ENCODE measurements around the gene PLCD3.
A peak's percentile ranks its signal among the peaks of the same experiment; 100 is the strongest.

Gene PLCD3

GRCh38 chr17:45168991-45169752, 36.9 kb upstream of the PLCD3 start:
- Histone ChIP-seq H3K27me3 (replicated peaks; ENCODE audit: control insufficient read depth, insufficient read depth, low read length, poor library complexity, severe bottlenecking) (no peaks in the 10 kb centered on the region), H3K36me3 (ENCODE audit: control insufficient read depth, insufficient read depth, low read length) (no peaks in the 10 kb centered on the region), H3K4me1 (ENCODE audit: control insufficient read depth, insufficient read depth, low read length, poor library complexity, severe bottlenecking) (peaks cover 16% of the 10 kb centered on the region), H3K9me3 (ENCODE audit: control insufficient read depth, low read length) (no peaks in the 10 kb centered on the region), H3K4me3 (ENCODE audit: insufficient read depth, low read depth, low read length, poor library complexity, severe bottlenecking) (no peak overlapping the region), H3K27ac (ENCODE audit: insufficient read depth, low read length, poor library complexity, severe bottlenecking) (no peak overlapping the region)
- DNase-seq: no peak

GRCh38 chr17:45164734-45165269, 32.5 kb upstream of the PLCD3 start:
- no peak overlapping the region for H3K4me3 ChIP-seq (ENCODE audit: insufficient read depth, low read depth, low read length, poor library complexity, severe bottlenecking)
- peaks cover 8% of the 10 kb centered on the region for H3K4me1 ChIP-seq (ENCODE audit: control insufficient read depth, insufficient read depth, low read length, poor library complexity, severe bottlenecking)
- H3K27me3 ChIP-seq (replicated peaks; ENCODE audit: control insufficient read depth, insufficient read depth, low read length, poor library complexity, severe bottlenecking): no peaks in the 10 kb centered on the region
- H3K9me3 ChIP-seq (ENCODE audit: control insufficient read depth, low read length): no peaks in the 10 kb centered on the region
- H3K27ac ChIP-seq (ENCODE audit: insufficient read depth, low read length, poor library complexity, severe bottlenecking): no peak overlapping the region
- peaks cover 3% of the 10 kb centered on the region for H3K36me3 ChIP-seq (ENCODE audit: control insufficient read depth, insufficient read depth, low read length)
- DNase-seq: no peak

GRCh38 chr17:45162025-45162687, 29.8 kb upstream of the PLCD3 start:
- peaks cover 8% of the 10 kb centered on the region for H3K4me1 ChIP-seq (ENCODE audit: control insufficient read depth, insufficient read depth, low read length, poor library complexity, severe bottlenecking)
- H3K27ac ChIP-seq (ENCODE audit: insufficient read depth, low read length, poor library complexity, severe bottlenecking): peak overlapping the region; percentile 5
- no peak overlapping the region for H3K4me3 ChIP-seq (ENCODE audit: insufficient read depth, low read depth, low read length, poor library complexity, severe bottlenecking)
- H3K9me3 ChIP-seq (ENCODE audit: control insufficient read depth, low read length): no peaks in the 10 kb centered on the region
- H3K27me3 ChIP-seq (replicated peaks; ENCODE audit: control insufficient read depth, insufficient read depth, low read length, poor library complexity, severe bottlenecking): no peaks in the 10 kb centered on the region
- peaks cover 3% of the 10 kb centered on the region for H3K36me3 ChIP-seq (ENCODE audit: control insufficient read depth, insufficient read depth, low read length)
- DNase-seq: no peak

- peak within 1 kb of the TSS; percentile 100 for H3K4me3 ChIP-seq (ENCODE audit: insufficient read depth, low read depth, low read length, poor library complexity, severe bottlenecking)
Measured at GRCh38 chr17:45161288-45162024, 29.1 kb upstream of the PLCD3 start, which contains the start of gene HEXIM2. Gene HEXIM2 (plus strand): TSS chr17:45161875. CDS start chr17:45162794, 919 bp downstream.

GRCh38 chr17:45160447-45161287, 28.4 kb upstream of the PLCD3 start:
- Histone ChIP-seq H3K4me1 (ENCODE audit: control insufficient read depth, insufficient read depth, low read length, poor library complexity, severe bottlenecking) (peaks cover 8% of the 10 kb centered on the region), H3K27ac (ENCODE audit: insufficient read depth, low read length, poor library complexity, severe bottlenecking) (peak overlapping the region; percentile 100), H3K4me3 (ENCODE audit: insufficient read depth, low read depth, low read length, poor library complexity, severe bottlenecking) (peak overlapping the region; percentile 100), H3K27me3 (replicated peaks; ENCODE audit: control insufficient read depth, insufficient read depth, low read length, poor library complexity, severe bottlenecking) (no peaks in the 10 kb centered on the region), H3K36me3 (ENCODE audit: control insufficient read depth, insufficient read depth, low read length) (peaks cover 3% of the 10 kb centered on the region), H3K9me3 (ENCODE audit: control insufficient read depth, low read length) (no peaks in the 10 kb centered on the region)
- DNase-seq: peak; percentile 27 to 48 (median 44)

More at GRCh38 chr17:45161288-45162024, 29.1 kb upstream of the PLCD3 start, which contains the start of gene HEXIM2:
- H3K9me3 ChIP-seq (ENCODE audit: control insufficient read depth, low read length): no peaks in the 10 kb centered on the region
- peak within 1 kb of the TSS; percentile 100 for H3K27ac ChIP-seq (ENCODE audit: insufficient read depth, low read length, poor library complexity, severe bottlenecking)
- peak; percentile 96 to 98 (median 96) for DNase-seq
- no peaks in the 10 kb centered on the region for H3K27me3 ChIP-seq (replicated peaks; ENCODE audit: control insufficient read depth, insufficient read depth, low read length, poor library complexity, severe bottlenecking)
- peaks cover 3% of the 10 kb centered on the region for H3K36me3 ChIP-seq (ENCODE audit: control insufficient read depth, insufficient read depth, low read length)
- H3K4me1 ChIP-seq (ENCODE audit: control insufficient read depth, insufficient read depth, low read length, poor library complexity, severe bottlenecking): peaks cover 8% of the 10 kb centered on the region

- H3K27me3 ChIP-seq (replicated peaks; ENCODE audit: control insufficient read depth, insufficient read depth, low read length, poor library complexity, severe bottlenecking): no peaks in the 10 kb centered on the region
- peaks cover 3% of the 10 kb centered on the region for H3K36me3 ChIP-seq (ENCODE audit: control insufficient read depth, insufficient read depth, low read length)
- H3K9me3 ChIP-seq (ENCODE audit: control insufficient read depth, low read length): no peaks in the 10 kb centered on the region
- DNase-seq: no peak
- H3K4me1 ChIP-seq (ENCODE audit: control insufficient read depth, insufficient read depth, low read length, poor library complexity, severe bottlenecking): peaks cover 11% of the 10 kb centered on the region
- H3K27ac ChIP-seq (ENCODE audit: insufficient read depth, low read length, poor library complexity, severe bottlenecking): no peak overlapping the region
- no peak overlapping the region for H3K4me3 ChIP-seq (ENCODE audit: insufficient read depth, low read depth, low read length, poor library complexity, severe bottlenecking)
Measured at GRCh38 chr17:45156242-45156641, 23.9 kb upstream of the PLCD3 start.

- H3K27ac ChIP-seq (ENCODE audit: insufficient read depth, low read length, poor library complexity, severe bottlenecking): no peak overlapping the region
- no peak for DNase-seq
- no peaks in the 10 kb centered on the region for H3K36me3 ChIP-seq (ENCODE audit: control insufficient read depth, insufficient read depth, low read length)
- H3K4me3 ChIP-seq (ENCODE audit: insufficient read depth, low read depth, low read length, poor library complexity, severe bottlenecking): no peak overlapping the region
- no peaks in the 10 kb centered on the region for H3K27me3 ChIP-seq (replicated peaks; ENCODE audit: control insufficient read depth, insufficient read depth, low read length, poor library complexity, severe bottlenecking)
- peaks cover 17% of the 10 kb centered on the region for H3K4me1 ChIP-seq (ENCODE audit: control insufficient read depth, insufficient read depth, low read length, poor library complexity, severe bottlenecking)
- H3K9me3 ChIP-seq (ENCODE audit: control insufficient read depth, low read length): no peaks in the 10 kb centered on the region
Measured at GRCh38 chr17:45155483-45155882, 23.2 kb upstream of the PLCD3 start.

- no peak for DNase-seq
- Histone ChIP-seq H3K4me3 (ENCODE audit: insufficient read depth, low read depth, low read length, poor library complexity, severe bottlenecking) (no peak overlapping the region), H3K27ac (ENCODE audit: insufficient read depth, low read length, poor library complexity, severe bottlenecking) (no peak overlapping the region), H3K4me1 (ENCODE audit: control insufficient read depth, insufficient read depth, low read length, poor library complexity, severe bottlenecking) (peaks cover 14% of the 10 kb centered on the region), H3K27me3 (replicated peaks; ENCODE audit: control insufficient read depth, insufficient read depth, low read length, poor library complexity, severe bottlenecking) (no peaks in the 10 kb centered on the region), H3K36me3 (ENCODE audit: control insufficient read depth, insufficient read depth, low read length) (no peaks in the 10 kb centered on the region), H3K9me3 (ENCODE audit: control insufficient read depth, low read length) (no peaks in the 10 kb centered on the region)
Measured at GRCh38 chr17:45155029-45155428, 22.7 kb upstream of the PLCD3 start.

Measured in effector memory CD4-positive, alpha-beta T cell (primary cell).